Lung microvascular endothelial cell (primary cell): ENCODE data around the gene CHRNA10. TPM values are rescaled to one million over a fixed set of nuclear protein-coding genes. Genes with fewer than 3 reads are reported as not detected.
A peak's percentile ranks its signal among the peaks of the same experiment; 100 is the strongest.
"Not testable (repeated sequence)": the region's sequence is repeated elsewhere in the genome, so short reads cannot be mapped to it uniquely, and the experiment has no call there.

ENCODE experiments used
- DNase-seq, 2 donors: peaks; one replicate each; pipeline versions ENCODE4 v3.0.0 to v3.0.0-alpha.2; 2010; ENCODE audit warnings: low read depth in 2 of 2
- total RNA-seq: library from RNA; depleted of rRNA; stranded (reverse); fragments of >200 nt; gene quantifications from 2 replicates; pipeline ENCODE4 v1.2.1, GENCODE V29; 2014

CHRNA10 gene
- total RNA-seq, 1 donor from 2014 or later: 0.60 TPM

- no peak for DNase-seq
These were observed 5.7 kb downstream of the CHRNA10 start for GRCh38 chr11:3665336-3666022.

GRCh38 chr11:3664032-3664630, 7.1 kb downstream of the CHRNA10 start:
- no peak for DNase-seq

DNA sequence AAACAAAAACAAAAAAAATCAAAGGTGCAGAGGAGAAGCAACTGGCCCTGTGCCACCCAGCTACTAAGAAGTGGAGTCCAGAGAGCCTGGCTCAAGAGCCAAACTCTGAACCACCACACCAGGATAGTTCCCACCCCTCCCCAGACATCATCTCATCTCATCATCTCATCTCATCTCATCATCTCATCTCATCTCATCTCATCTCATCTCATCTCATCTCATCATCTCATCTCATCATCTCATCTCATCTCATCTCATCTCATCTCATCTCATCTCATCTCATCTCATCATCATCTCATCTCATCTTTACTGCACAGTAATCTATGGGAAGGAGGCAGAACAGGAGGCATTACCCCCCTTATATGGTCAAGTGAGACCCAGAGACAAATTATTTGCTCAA, 8.3 kb downstream of the CHRNA10 start:
- DNase-seq: no peak

- no peak for DNase-seq
These were observed 10.2 kb downstream of the CHRNA10 start for GRCh38 chr11:3660960-3661359.

DNA sequence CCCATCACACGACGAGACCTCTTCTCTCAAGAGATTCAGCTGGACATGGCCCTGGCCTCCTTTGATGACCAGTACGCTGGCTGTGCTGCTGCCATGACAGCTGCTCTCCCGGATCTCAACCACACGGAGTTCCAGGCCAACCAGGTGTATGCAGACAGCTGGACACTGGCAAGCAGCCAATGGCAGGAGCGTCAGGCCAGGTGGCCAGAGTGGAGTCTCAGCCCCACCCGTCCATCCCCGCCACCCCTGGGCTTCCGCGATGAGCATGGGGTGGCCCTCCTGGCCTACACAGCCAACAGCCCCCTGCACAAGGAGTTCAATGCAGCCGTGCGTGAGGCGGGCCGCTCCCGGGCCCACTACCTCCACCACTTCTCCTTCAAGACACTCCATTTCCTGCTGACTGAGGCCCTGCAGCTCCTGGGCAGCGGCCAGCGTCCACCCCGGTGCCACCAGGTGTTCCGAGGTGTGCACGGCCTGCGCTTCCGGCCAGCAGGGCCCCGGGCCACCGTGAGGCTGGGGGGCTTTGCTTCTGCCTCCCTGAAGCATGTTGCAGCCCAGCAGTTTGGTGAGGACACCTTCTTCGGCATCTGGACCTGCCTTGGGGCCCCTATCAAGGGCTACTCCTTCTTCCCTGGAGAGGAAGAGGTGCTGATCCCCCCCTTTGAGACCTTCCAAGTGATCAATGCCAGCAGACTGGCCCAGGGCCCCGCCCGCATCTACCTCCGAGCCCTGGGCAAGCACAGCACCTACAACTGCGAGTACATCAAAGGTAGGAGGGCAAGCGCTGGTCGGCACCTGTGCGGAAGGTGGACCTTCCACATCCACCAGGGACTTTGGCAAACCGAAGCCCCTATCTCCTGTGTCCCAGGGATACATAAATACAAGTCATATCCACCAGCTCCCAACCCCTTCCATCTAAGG, 11.3 kb downstream of the CHRNA10 start:
- no peak for DNase-seq

DNA sequence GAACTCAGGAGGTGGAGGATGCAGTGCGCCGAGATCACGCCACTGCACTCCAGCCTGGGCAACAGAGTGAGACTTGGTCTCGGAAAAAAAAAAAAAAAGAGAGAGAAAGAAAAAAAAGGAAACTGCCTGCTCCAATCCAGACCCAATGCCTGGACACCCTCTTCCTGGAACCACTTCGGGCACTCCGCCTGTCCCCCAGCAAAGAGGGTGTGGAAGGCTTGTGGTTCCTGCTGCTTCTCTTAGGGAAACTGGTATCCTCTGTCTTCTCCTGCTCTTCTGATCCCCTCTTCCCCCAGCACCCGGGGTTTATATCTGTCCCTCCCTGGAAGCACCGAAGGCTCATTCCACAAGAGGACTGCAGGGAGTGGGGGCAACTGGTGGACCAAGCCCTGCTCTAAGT, 12.9 kb downstream of the CHRNA10 start:
- no peak for DNase-seq

GRCh38 chr11:3657331-3657730, 13.9 kb downstream of the CHRNA10 start:
- not testable (repeated sequence) for DNase-seq

DNA sequence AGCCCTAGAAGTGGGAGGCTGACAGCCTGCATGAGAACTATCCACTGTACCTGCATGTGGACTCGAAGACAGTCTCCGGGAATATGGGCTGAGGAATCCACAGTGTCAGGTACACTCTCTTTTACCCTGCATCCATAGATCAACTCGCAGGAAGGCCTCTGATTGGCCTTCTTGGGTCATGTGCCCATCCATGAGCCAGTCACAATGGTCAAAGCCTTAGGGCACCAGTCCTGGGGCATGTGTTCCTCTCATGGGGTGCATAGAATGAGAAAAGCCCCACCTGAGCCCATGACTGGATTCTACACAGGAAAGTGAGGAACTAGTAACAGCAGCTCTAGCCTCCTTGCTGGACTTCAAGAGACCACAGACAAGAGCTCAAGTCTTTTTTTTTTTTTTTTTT, 15.6 kb downstream of the CHRNA10 start:
- DNase-seq: no peak

DNA sequence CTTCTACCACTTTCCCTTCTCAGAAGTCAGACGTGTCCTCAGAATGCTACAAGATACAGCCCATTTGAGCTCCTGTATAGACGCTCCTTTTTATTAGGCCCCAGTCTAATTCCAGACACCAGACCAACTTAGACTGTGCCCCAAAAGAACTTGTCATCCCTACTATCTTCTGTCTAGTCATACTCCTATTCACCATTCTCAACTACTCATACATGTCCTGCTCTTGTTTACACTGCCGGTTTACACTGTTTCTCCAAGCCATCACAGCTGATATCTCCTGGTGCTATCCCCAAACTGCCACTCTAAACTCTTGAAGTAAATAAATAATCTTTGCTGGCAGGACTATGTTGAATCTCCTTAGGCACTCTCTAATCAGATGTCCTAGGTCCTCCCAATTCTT, 18.7 kb downstream of the CHRNA10 start:
- not testable (repeated sequence) for DNase-seq

GRCh38 chr11:3649374-3649773, 21.8 kb downstream of the CHRNA10 start:
- DNase-seq: not testable (repeated sequence)

DNA sequence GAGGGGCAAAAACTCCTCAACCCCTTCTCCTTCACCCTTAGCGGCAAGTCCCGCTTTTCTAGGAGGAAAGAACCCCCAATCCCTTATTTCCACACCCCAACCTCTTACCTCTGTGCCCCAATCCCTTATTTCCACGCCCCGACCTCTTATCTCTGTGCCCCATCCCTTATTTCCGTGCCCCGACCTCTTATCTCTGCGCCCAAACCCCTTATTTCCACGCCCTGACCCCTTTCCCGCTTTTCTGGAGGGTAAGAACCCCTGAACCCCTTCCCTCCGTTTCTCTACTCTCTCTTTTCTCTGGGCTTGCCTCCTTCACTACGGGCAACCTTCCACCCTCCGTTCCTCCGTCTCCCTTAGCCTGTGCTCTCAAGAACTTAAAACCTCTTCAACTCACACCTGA, 22.3 kb downstream of the CHRNA10 start:
- not testable (repeated sequence) for DNase-seq

GRCh38 chr11:3645552-3645951, 25.6 kb downstream of the CHRNA10 start:
- DNase-seq: no peak

DNA sequence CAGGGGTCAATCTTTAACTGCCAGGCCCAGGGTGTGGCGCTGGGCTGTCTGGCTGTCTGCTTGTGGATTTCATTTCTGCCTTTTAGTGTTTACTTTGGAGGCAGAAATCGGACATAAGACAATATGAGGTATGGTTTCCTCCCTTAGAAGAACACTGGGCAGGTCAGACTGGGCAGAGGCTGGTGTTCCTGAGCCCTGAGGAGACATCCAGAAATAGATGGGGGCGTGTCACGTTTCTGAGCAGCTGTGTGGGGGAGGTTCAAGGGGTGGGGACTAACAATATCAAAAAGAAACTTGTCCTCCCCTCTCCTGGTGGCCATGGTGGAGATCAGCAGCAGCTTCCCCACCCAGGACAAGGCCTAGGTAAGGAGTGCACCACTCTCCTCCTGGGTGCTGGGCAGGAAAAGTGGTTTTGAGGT, 26.4 kb downstream of the CHRNA10 start, which contains the start of gene ART1:
Gene ART1, plus strand, starts transcription at position 312 of the 419 bp plus-strand sequence. CDS start 14,086 bp downstream, outside the sequence.
- peak in 1 of 2 donors; percentile 28 for DNase-seq

DNA sequence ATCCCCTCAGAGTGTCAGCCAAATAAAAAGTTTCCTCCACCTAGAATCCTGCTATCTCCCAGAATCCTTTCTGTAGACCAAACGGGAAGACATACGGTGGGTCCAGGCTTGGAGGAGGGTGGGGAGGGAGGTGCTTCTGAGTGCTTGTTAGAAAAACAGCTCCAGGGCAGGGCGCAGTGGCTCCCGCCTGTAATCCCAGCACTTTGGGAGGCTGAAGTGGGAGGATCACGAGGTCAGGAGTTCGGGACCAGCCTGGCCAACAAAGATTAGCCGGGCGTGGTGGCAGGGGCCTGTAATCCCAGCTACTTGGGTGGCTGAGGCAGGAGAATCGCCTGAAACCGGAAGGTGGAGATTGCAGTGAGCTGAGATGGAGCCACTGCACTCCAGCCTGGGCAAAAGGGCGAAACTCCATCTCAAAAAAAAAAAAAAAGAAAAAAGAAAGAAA, 28.1 kb downstream of the CHRNA10 start:
- not testable (repeated sequence) for DNase-seq

- peak; percentile 39 to 48 for DNase-seq
These were observed 28.9 kb downstream of the CHRNA10 start for GRCh38 chr11:3642071-3642951.

DNA sequence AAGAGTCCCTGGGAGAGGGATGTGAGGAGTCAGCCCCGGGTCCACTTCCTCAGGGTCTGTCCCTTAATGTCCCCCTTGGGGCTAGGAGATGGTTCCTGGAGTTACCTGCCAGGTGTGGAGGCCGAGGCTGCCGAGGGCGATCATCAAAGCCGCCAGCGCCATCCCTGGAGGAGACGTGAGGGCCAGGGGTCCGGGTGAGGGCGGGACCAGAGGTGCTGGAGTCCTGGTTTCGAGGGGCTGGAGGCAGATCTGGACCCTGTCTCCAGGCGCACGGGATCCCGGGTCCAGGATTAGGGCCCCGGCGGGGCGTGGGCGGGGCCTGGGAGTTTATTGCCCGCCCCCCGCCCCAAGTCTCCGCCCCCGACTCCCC, 29.5 kb downstream of the CHRNA10 start, which contains the start of gene ART5:
Gene ART5, minus strand, starts transcription at position 292 of the 370 bp plus-strand sequence. Its CDS starts 130 bp downstream, at position 162.
- DNase-seq: no peak

GRCh38 chr11:3641191-3641590, 30.0 kb downstream of the CHRNA10 start:
- no peak for DNase-seq

DNA sequence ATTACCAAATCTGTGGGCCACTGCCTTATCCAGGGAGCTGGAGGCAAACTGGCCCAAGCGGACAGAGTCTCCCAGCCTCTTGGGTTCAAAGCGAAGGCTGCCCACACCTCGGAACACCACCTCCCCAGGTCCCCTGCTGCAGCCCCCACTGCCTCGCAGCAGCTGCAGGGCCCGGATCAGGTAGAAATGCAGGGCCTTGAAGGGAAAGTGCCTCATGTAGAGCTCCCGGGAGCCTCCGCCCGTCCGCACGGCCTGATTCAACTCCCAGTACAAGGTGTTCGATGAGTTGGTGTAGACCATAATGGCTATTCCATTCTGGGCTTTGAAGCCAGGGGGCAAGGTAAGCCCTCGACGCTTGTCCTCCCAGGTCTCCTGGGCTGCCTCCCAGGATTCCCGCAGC, 31.3 kb downstream of the CHRNA10 start:
- DNase-seq: no peak

- DNase-seq: no peak
These were observed 32.7 kb downstream of the CHRNA10 start for GRCh38 chr11:3638513-3638912.

GRCh38 chr11:3637201-3637600, 34.0 kb downstream of the CHRNA10 start:
- DNase-seq: no peak
